HL-60 (cell line): Measurements from ENCODE around the gene KCNMA1.

Experiments
- CTCF ChIP-seq: IDR thresholded peaks from one replicate; pipeline ENCODE4 v1.5.1; 2011; ENCODE audit warnings: low read length, control low read depth, inconsistent platforms; ENCODE audit not compliant: insufficient read depth
- GABPA ChIP-seq: IDR thresholded peaks from 2 replicates; pipeline ENCODE4 v1.6.1; 2012; ENCODE audit warnings: low read depth
- POLR2AphosphoS5 ChIP-seq: IDR thresholded peaks from 2 replicates; pipeline ENCODE4 v1.6.1; 2012; ENCODE audit warnings: low read depth
- SPI1 ChIP-seq: IDR thresholded peaks from 2 replicates; pipeline ENCODE4 v1.6.1; 2012; ENCODE audit warnings: low read depth, mild to moderate bottlenecking, borderline replicate concordance
- TF ChIP-seq, protein P1 (sequence below): IDR thresholded peaks from 2 replicates; pipeline ENCODE4 v1.6.1; 2012; ENCODE audit warnings: low read depth; ENCODE audit not compliant: insufficient replicate concordance

DNA sequence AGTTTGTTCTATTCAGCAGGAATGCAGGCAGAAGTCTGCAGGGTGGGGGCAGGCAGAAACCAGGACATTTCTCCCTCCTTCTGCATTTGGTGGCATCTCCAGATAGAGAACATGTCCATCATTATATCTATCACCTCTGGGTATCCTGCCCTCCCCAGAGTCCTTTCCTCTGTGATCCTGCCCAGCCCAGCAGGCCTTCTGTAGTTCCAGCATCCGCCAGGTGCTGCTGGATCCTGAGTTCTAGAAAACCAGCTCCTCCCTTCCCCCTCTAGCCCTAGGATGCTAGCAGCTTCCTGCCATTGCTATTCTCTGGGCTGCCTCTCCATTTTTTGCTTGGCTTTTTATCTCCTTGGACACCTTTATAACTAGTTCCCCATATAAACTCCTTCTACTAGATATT lies 180.3 kb downstream of the KCNMA1 start:
- TF ChIP-seq SPI1 (no peak), CTCF (no peak), POLR2AphosphoS5 (no peak), GABPA (no peak)
- TF ChIP-seq, protein P1, sequence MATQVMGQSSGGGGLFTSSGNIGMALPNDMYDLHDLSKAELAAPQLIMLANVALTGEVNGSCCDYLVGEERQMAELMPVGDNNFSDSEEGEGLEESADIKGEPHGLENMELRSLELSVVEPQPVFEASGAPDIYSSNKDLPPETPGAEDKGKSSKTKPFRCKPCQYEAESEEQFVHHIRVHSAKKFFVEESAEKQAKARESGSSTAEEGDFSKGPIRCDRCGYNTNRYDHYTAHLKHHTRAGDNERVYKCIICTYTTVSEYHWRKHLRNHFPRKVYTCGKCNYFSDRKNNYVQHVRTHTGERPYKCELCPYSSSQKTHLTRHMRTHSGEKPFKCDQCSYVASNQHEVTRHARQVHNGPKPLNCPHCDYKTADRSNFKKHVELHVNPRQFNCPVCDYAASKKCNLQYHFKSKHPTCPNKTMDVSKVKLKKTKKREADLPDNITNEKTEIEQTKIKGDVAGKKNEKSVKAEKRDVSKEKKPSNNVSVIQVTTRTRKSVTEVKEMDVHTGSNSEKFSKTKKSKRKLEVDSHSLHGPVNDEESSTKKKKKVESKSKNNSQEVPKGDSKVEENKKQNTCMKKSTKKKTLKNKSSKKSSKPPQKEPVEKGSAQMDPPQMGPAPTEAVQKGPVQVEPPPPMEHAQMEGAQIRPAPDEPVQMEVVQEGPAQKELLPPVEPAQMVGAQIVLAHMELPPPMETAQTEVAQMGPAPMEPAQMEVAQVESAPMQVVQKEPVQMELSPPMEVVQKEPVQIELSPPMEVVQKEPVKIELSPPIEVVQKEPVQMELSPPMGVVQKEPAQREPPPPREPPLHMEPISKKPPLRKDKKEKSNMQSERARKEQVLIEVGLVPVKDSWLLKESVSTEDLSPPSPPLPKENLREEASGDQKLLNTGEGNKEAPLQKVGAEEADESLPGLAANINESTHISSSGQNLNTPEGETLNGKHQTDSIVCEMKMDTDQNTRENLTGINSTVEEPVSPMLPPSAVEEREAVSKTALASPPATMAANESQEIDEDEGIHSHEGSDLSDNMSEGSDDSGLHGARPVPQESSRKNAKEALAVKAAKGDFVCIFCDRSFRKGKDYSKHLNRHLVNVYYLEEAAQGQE: no peak
